NCI-H345 treated with DMSO at 0.1 percent for 48 hours (cell line): ENCODE results near the gene MDK.

Experiments used
- DNase-seq: peaks from one replicate; lab custom pipeline; 2025; ENCODE audit not compliant: unreplicated experiment; lab: John Stamatoyannopoulos, UW

The MDK gene

GRCh38 chr11:46347637-46348311 is 33.7 kb upstream of the MDK start:
- DNase-seq = no peak

GRCh38 chr11:46348566-46349401 is 32.7 kb upstream of the MDK start:
- DNase-seq = no peak

- DNase-seq = no peak
Observed at GRCh38 chr11:46350695-46351094, 30.8 kb upstream of the MDK start.

- no peak for DNase-seq
Observed at GRCh38 chr11:46351148-46351547, 30.3 kb upstream of the MDK start.

- no peak for DNase-seq
Observed at GRCh38 chr11:46351606-46352005, 29.9 kb upstream of the MDK start.

- DNase-seq = no peak
Observed at GRCh38 chr11:46352063-46352841, 29.2 kb upstream of the MDK start.

- no peak for DNase-seq
Observed at GRCh38 chr11:46353698-46354097, 27.8 kb upstream of the MDK start.

- no peak for DNase-seq
Observed at GRCh38 chr11:46356924-46357482, 24.5 kb upstream of the MDK start.

- no peak for DNase-seq
Observed at GRCh38 chr11:46357483-46357936, 24.0 kb upstream of the MDK start.

GRCh38 chr11:46359953-46360352 is 21.5 kb upstream of the MDK start:
- no peak for DNase-seq

GRCh38 chr11:46360878-46361277 is 20.6 kb upstream of the MDK start:
- no peak for DNase-seq

GRCh38 chr11:46361283-46362155 is 19.9 kb upstream of the MDK start:
- DNase-seq = no peak

- no peak for DNase-seq
Observed at GRCh38 chr11:46362156-46363030, 19.1 kb upstream of the MDK start.

- no peak for DNase-seq
Observed at GRCh38 chr11:46363031-46363407, 18.4 kb upstream of the MDK start.

GRCh38 chr11:46363455-46364005 is 17.9 kb upstream of the MDK start:
- no peak for DNase-seq

GRCh38 chr11:46364056-46364455 is 17.4 kb upstream of the MDK start:
- no peak for DNase-seq

GRCh38 chr11:46364791-46365190 is 16.7 kb upstream of the MDK start:
- DNase-seq = no peak

- no peak for DNase-seq
Observed at GRCh38 chr11:46366260-46366659, 15.2 kb upstream of the MDK start.

- no peak for DNase-seq
Observed at GRCh38 chr11:46366661-46367161, 14.8 kb upstream of the MDK start.
